Pancreas (tissue), 10 donors: Measurements from ENCODE around the gene C20orf141. TPM values are rescaled to one million over a fixed set of nuclear protein-coding genes. Genes with fewer than 3 reads are reported as not detected.
A peak's percentile ranks its signal among the peaks of the same experiment; 100 is the strongest.
"Not testable (repeated sequence)": the region's sequence is repeated elsewhere in the genome, so short reads cannot be mapped to it uniquely, and the experiment has no call there.

ENCODE experiments used
- ATAC-seq, 4 donors: fragments of 200-7000 bp; cut with Tn5 transposase; one replicate each; pipeline versions ENCODE4 v1.8.0 to v1.9.1; 2020; ENCODE audit warnings: mild to moderate bottlenecking in 4 of 4, moderate library complexity in 4 of 4
- DNase-seq, 6 donors: peaks; one replicate each; pipeline ENCODE4 v3.0.0-alpha.2; 2020
- FAIRE-seq: peaks from 2 replicates; lab custom pipeline; 2012; peaks lifted over from hg19 to GRCh38; lab: Jason Lieb, UNC
- H3K27ac ChIP-seq, 4 donors: fragments of 200-600 bp; sonication (generic); 1 replicate in 3 of 4; 2 replicates in 1 of 4; pipeline versions ENCODE4 v1.5.0 to v1.8.0; 2020
- H3K27me3 ChIP-seq, 4 donors: fragments of 200-600 bp; one replicate each; pipeline ENCODE4 v1.8.0; 2021
- H3K36me3 ChIP-seq, 3 donors: fragments of 200-600 bp; sonication (generic) in 1 of 3; one replicate each; pipeline versions ENCODE4 v1.5.0 to v1.8.0; 2020 to 2021
- H3K4me1 ChIP-seq, 3 donors: fragments of 200-600 bp; one replicate each; pipeline ENCODE4 v1.8.0; 2021
- H3K4me3 ChIP-seq, 4 donors: fragments of 200-600 bp; sonication (generic) in 2 of 4; one replicate each; pipeline versions ENCODE4 v1.5.0 to v1.8.0; 2020 to 2021
- H3K9me3 ChIP-seq, 4 donors: fragments of 200-600 bp; one replicate each; pipeline ENCODE4 v1.8.0; 2021
- WGBS, 2 donors: extraction: QIAGEN DNeasy Blood & Tissue Kit; methylation state at CpG; one replicate each; pipeline ENCODE4 v1.1.7; 2013; 5-methylcytosine and 5-hydroxymethylcytosine counted together
- intact Hi-C, 3 donors: fragments of 100-400 bp; cut with DNase I; formaldehyde crosslinking; loops; one replicate each; pipeline versions ENCODE4 v1.11.1 to v1.14.2; 2022
- polyA plus RNA-seq, 2 donors: library from polyadenylated mRNA; stranded (reverse); fragments of 200-250 nt; gene quantifications; one replicate each; pipeline ENCODE4 v1.2.3, GENCODE V29; 2013
- total RNA-seq, 6 donors: library from RNA; stranded (reverse); fragmentation: NEBNext Ultra II Directional in 4 of 6; extraction: Animal tissue kit (Norgen Biotek cat#: 25700) in 4 of 6; gene quantifications; one replicate each; pipeline versions ENCODE4 v1.2.1 to v1.2.4, GENCODE V29; 2021 to 2023
- TF ChIP-seq, protein P1 (sequence below), 4 donors: fragments of 200-600 bp; sonication (generic) in 3 of 4; IDR thresholded peaks; one replicate each; pipeline versions ENCODE4 v1.5.0 to v1.8.0; 2021; ENCODE audit warnings: antibody characterized with exemption in 4 of 4
- donor health status: healthy with polysubstance abuse.
- donor health status: DM: no; HTN: no; CAD: no; lungs with moderate emphysema.
- donor health status: DM: no; HTN: no; CAD: no.
- donor health status: control.
- donor health status: control.
- donor health status: Bipolar disorder and iron deficiency.
- donor health status: DM: yes; HTN: yes; CAD: no.
- donor health status: DM: no; HTN: no; CAD: no.
- donor health status: DM: no; HTN: no; CAD: no.
- donor health status: DM: yes; HTN: yes; CAD: no.

The C20orf141 gene
- total and polyA plus RNA-seq, 8 donors: 0.19 TPM; not detected in 7

DNA sequence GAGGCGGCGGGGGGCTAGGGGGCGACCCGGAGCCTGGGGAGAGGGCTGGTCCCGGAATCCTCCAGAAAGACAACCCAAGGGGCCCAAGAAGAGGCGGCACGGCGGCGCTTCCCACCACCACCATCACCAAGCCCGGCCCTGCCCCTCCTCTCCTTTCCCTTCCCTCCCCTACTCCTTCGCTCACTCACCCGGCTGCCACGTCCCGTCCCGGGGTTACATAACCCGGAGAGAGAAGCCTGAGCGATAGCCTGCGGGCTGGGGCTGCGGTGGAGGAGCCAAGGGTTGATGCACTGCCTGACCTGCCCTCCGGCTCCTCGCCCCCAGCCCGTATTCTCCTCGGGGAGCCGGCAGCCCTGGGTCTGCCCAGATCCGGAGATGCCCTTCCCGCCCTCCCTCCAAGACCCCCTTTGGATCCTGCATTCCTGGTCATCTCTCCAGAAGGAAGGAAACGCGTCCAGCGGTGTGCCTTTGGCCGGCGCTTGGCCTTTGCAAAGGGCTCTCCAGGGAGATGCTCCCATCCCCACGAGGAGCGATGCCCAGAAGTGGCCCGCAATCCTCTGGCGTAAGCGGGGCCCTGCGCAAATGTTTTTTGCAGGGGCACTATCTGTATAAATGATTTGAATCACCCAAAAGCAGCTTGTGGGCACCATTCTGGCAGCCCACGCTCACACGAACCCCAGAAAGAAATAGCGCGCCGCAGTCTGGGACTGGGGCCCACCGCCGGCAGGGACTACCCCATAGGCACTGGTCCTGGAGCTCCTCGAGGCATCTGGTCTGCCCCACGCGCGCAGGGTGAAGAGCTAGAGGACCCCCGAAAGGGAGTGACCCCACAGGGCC, 9.7 kb upstream of the C20orf141 start:
- Histone ChIP-seq H3K9me3 (no peaks in the 10 kb centered on the region), H3K4me1 (peaks cover 0 to 7% (median 0%) of the 10 kb centered on the region in 3 donors), H3K36me3 (no peaks in the 10 kb centered on the region), H3K4me3 (no peak overlapping the region), H3K27ac (no peak overlapping the region), H3K27me3 (peaks cover 0 to 12% (median 5%) of the 10 kb centered on the region in 4 donors)
- TF ChIP-seq, protein P1, sequence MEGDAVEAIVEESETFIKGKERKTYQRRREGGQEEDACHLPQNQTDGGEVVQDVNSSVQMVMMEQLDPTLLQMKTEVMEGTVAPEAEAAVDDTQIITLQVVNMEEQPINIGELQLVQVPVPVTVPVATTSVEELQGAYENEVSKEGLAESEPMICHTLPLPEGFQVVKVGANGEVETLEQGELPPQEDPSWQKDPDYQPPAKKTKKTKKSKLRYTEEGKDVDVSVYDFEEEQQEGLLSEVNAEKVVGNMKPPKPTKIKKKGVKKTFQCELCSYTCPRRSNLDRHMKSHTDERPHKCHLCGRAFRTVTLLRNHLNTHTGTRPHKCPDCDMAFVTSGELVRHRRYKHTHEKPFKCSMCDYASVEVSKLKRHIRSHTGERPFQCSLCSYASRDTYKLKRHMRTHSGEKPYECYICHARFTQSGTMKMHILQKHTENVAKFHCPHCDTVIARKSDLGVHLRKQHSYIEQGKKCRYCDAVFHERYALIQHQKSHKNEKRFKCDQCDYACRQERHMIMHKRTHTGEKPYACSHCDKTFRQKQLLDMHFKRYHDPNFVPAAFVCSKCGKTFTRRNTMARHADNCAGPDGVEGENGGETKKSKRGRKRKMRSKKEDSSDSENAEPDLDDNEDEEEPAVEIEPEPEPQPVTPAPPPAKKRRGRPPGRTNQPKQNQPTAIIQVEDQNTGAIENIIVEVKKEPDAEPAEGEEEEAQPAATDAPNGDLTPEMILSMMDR (IDR thresholded peaks at IDR 0.05): no peak
- WGBS, 2 donors: 10 to 12% methylated on average over 44 to 49 of the region's 49 CpGs
- DNase-seq (peak in 1 of 6 donors; percentile 52), FAIRE-seq (no peak), ATAC-seq (peak in 3 of 4 donors; percentile 26 to 53 (median 38))
- intact Hi-C loops: no loop called here

DNA sequence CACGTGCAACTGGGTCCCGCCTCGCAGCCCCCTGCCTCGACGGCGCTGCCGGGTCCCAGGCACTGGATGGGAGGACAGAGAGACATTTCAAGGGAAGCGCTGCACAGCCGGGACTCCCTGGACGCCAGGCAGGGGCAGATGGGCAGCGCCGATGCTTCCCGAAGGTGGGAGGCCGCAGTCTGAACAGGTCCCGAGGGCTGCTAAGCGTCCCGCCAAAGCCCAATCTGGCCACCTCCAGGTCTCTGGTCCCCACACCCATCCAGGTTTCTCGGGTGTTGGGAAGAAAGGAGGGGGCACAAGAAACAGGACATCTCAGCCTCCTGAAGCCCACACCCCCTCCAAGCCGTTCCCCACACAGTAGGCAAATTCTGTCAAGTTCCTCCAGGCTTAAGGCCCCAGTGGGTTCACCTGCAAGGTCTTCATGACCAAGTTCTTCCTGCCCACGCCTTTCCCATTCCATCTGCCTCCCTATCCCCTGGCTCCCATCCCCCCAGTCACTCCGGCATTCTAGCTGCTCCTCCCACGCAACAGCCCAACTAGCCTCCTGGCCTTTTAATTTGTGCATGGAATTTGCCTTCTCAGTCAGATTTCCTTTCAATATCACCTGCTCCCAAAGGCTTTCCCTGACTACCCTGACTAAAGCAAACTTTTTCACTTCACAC, 9.0 kb upstream of the C20orf141 start:
- intact Hi-C loops: no loop called here
- Histone ChIP-seq H3K4me3 (no peak overlapping the region), H3K9me3 (no peaks in the 10 kb centered on the region), H3K36me3 (no peaks in the 10 kb centered on the region), H3K27ac (no peak overlapping the region), H3K4me1 (peaks cover 0 to 4% (median 0%) of the 10 kb centered on the region in 3 donors), H3K27me3 (peaks cover 0 to 10% (median 4%) of the 10 kb centered on the region in 4 donors)
- FAIRE-seq (no peak), DNase-seq (peak in 1 of 6 donors; percentile 68), ATAC-seq (peak in 1 of 4 donors; percentile 14)
- TF ChIP-seq, protein P1 (IDR thresholded peaks at IDR 0.05): no peak
- 14 to 20% methylated on average over 9 to 22 of the region's 22 CpGs for WGBS, 2 donors

DNA sequence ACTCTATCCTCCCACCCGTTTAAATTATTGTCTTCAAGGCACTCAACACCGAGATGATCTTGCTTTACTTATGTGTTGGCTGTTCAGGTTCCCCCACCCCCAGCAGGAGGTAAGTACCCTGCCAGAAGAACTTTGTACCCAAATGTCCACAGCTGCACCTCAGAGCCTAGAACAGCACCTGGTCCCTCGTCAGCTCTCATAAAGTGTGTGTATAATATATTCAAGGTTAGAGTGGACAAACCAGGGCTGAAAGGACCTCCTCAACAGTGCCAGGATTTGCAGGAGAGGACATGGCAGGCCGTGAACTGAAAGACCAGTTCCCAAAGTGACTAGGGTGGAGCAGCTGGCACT, 8.5 kb upstream of the C20orf141 start:
- H3K4me3 ChIP-seq: no peak overlapping the region
- no peak overlapping the region for H3K27ac ChIP-seq
- no peak for FAIRE-seq
- TF ChIP-seq, protein P1 (IDR thresholded peaks at IDR 0.05): no peak
- WGBS, 2 donors: 15 to 18% methylated on average over 4 of the region's 4 CpGs
- ATAC-seq: peak in 1 of 4 donors; percentile 15
- intact Hi-C loops: no loop called here
- no peaks in the 10 kb centered on the region for H3K4me1 ChIP-seq
- H3K27me3 ChIP-seq: peaks cover 0 to 10% (median 4%) of the 10 kb centered on the region in 4 donors
- DNase-seq: no peak
- H3K36me3 ChIP-seq: no peaks in the 10 kb centered on the region
- no peaks in the 10 kb centered on the region for H3K9me3 ChIP-seq

DNA sequence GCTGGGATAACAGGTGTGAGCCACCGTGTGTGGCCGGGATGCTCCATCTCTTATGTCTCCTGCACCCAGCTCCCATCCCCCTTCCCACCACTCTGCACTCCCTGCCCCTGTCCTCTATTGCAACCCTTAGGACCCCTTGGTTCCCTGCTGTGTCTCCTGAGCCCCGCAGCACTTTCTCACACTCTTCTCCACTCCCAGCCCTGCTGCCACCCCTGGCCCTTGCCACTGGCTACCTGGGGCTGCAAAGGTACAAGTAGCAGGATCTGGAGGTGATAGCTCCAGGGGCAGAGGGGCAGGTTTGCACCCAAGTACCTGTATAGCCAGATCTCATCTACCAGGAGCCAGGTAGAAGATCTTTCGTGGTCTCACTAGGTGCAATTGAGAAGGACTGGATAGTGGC, 7.8 kb upstream of the C20orf141 start:
- H3K4me3 ChIP-seq: no peak overlapping the region
- DNase-seq: no peak
- FAIRE-seq: no peak
- 68 to 86% methylated on average over 4 of the region's 4 CpGs for WGBS, 2 donors
- H3K4me1 ChIP-seq: no peaks in the 10 kb centered on the region
- ATAC-seq: no peak
- no peaks in the 10 kb centered on the region for H3K36me3 ChIP-seq
- H3K27ac ChIP-seq: no peak overlapping the region
- H3K27me3 ChIP-seq: peaks cover 0 to 12% (median 4%) of the 10 kb centered on the region in 4 donors
- intact Hi-C loops: no loop called here
- no peaks in the 10 kb centered on the region for H3K9me3 ChIP-seq
- TF ChIP-seq, protein P1 (IDR thresholded peaks at IDR 0.05): no peak

DNA sequence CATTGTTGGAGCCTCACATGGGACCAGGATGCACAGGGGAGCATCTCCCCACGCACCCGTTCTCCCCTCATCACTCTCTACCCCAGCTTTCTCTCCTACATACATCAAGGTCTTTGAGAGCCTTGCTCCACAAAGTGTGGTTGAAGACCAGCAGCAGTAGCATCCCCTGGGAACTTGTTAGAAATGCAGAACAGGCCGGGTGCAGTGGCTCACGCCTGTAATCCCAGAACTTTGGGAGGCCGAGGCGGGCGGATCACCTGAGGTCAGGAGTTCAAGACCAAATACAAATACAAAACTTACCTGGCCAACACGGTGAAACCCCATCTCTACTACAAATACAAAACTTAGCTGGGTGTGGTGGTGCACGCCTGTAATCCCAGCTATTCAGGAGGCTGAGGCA, 6.9 kb upstream of the C20orf141 start:
- WGBS, 2 donors: 61 to 71% methylated on average over 9 of the region's 9 CpGs
- FAIRE-seq, H3K27ac ChIP-seq, H3K4me3 ChIP-seq, ATAC-seq, H3K9me3 ChIP-seq, H3K4me1 ChIP-seq, intact Hi-C loops, H3K36me3 ChIP-seq, DNase-seq: not testable (repeated sequence)
- H3K27me3 ChIP-seq: peaks cover 0 to 17% (median 3%) of the 10 kb centered on the region in 4 donors
